Central memory CD8-positive, alpha-beta T cell (primary cell): Measurements from ENCODE around the gene RTP1.
"Not testable (repeated sequence)": the region's sequence is repeated elsewhere in the genome, so short reads cannot be mapped to it uniquely, and the experiment has no call there.

Source experiments
- ATAC-seq: fragments of 150-1000 bp; cut with Tn5 transposase; replicated peaks from 2 replicates; pipeline ENCODE4 v1.10.0; 2022; ENCODE audit warnings: mild to moderate bottlenecking, moderate FRiP score, moderate number of reproducible peaks; ENCODE audit not compliant: poor library complexity, severe bottlenecking; ENCODE audit errors: extremely low read depth
- DNase-seq, 2 donors: peaks; one replicate each; pipeline ENCODE4 v3.0.0; 2021; ENCODE audit warnings: low spot score in 2 of 2
- H3K27ac Mint-ChIP-seq: one replicate; pipeline ENCODE4 v1.8.0; 2022; ENCODE audit warnings: low read depth, mild to moderate bottlenecking, moderate library complexity, mixed read lengths
- H3K27me3 Mint-ChIP-seq: one replicate; pipeline ENCODE4 v1.8.0; 2022; ENCODE audit warnings: mixed read lengths
- H3K36me3 Mint-ChIP-seq: one replicate; pipeline ENCODE4 v1.8.0; 2022; ENCODE audit warnings: mild to moderate bottlenecking, moderate library complexity, mixed read lengths; ENCODE audit not compliant: insufficient read depth
- H3K4me1 Mint-ChIP-seq: one replicate; pipeline ENCODE4 v1.8.0; 2022; ENCODE audit warnings: mixed read lengths
- H3K4me3 Mint-ChIP-seq: one replicate; pipeline ENCODE4 v1.8.0; 2022; ENCODE audit warnings: mild to moderate bottlenecking, moderate library complexity, mixed read lengths
- H3K9me3 Mint-ChIP-seq: one replicate; pipeline ENCODE4 v1.8.0; 2022; ENCODE audit warnings: mixed read lengths

RTP1 gene, protein sequence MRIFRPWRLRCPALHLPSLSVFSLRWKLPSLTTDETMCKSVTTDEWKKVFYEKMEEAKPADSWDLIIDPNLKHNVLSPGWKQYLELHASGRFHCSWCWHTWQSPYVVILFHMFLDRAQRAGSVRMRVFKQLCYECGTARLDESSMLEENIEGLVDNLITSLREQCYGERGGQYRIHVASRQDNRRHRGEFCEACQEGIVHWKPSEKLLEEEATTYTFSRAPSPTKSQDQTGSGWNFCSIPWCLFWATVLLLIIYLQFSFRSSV

DNA sequence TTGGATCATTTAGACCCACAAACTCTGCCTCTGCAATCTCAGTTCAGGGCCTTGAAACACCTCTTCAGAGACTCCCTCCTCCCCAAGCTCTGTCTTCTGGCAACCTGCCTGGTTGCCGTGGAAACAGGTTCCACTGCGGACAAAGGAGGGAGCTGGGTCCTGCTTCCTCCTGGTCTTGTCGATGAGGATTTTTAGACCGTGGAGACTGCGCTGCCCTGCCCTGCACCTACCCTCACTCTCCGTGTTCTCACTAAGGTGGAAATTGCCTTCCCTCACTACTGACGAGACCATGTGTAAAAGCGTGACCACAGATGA, at the start of gene RTP1:
RTP1 (plus strand) TSS at position 152 of the 315 bp plus-strand sequence; CDS start at position 182, 30 bp downstream.
- Mint-ChIP-seq H3K4me3 (no peak within 1 kb of the TSS), H3K36me3 (no peaks in the 10 kb centered on the region), H3K9me3 (no peaks in the 10 kb centered on the region), H3K27ac (no peak within 1 kb of the TSS), H3K4me1 (no peaks in the 10 kb centered on the region), H3K27me3 (peaks cover 47% of the 10 kb centered on the region)
- ATAC-seq (no peak), DNase-seq (no peak)

DNA sequence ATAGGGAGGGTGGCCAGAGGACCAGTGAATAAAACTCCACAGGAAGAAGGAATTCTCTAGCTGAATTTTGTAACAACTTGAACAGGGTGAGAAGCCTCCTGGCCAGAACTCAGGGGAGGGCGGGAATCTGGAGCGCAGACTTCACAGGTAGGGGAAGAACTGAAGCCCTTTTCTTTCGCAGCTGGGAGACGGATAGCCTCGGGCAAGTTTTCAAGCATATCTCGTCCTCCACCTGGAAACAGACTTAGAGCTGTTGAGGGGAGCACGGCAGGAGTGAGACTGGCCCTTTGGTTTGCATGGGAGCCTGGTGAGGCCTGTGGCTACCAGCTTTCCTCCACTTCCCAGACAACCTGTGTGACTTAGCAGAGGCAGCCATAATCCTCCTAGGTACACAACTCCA, 47.1 kb upstream of the RTP1 start:
- Mint-ChIP-seq H3K9me3 (no peaks in the 10 kb centered on the region), H3K27ac (no peak overlapping the region), H3K36me3 (peaks cover 1% of the 10 kb centered on the region), H3K4me1 (peaks cover 6% of the 10 kb centered on the region), H3K27me3 (peaks cover 36% of the 10 kb centered on the region), H3K4me3 (no peak overlapping the region)
- no peak for ATAC-seq
- DNase-seq, result no peak

DNA sequence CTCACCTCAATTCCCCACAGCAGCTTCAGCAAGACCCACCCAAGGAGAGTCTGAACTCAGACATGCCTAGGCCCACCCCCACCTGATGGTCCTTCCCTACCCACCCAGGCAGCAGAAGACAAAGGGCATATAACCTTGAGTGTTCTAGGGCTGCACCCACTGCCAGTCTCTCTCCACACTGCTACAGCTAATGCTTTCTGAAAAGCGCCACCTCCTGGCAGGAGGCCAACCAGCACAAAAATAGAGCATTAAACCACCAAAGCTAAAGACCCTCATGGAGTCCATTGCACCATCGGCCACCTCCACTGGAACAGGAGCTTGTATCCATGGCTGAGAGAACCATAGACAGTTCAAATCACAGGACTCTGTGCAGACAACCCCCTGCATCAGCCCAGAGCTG, 46.7 kb upstream of the RTP1 start:
- Mint-ChIP-seq H3K9me3 (no peaks in the 10 kb centered on the region), H3K27me3 (peaks cover 36% of the 10 kb centered on the region), H3K4me1 (peaks cover 6% of the 10 kb centered on the region), H3K27ac (no peak overlapping the region), H3K4me3 (no peak overlapping the region), H3K36me3 (peaks cover 1% of the 10 kb centered on the region)
- DNase-seq (peak; percentile 44 to 55), ATAC-seq (no peak)

DNA sequence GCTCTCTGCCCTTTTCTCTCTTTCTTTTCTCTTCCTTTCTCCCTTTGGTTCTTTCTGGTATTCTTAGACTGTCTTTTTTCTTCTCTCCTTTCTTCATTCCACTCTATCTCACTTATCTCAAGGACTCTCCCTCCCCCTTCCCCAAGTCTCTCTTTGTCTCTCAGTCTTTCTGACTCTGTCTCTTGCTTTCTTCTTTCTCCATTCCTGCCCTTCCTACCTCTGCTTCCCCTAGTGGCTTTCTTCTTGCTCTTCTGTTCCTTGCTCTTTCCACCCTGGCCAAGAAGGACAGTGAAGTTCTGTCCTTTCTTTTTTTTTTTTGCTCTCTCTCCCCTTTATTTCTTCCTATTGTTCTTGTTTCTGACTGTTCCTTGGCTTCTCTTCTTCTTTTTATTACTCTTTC, 35.7 kb upstream of the RTP1 start:
- ATAC-seq (no peak), DNase-seq (no peak)
- H3K27ac Mint-ChIP-seq, result no peak overlapping the region
- H3K36me3 Mint-ChIP-seq, result no peaks in the 10 kb centered on the region
- peaks cover 16% of the 10 kb centered on the region for H3K27me3 Mint-ChIP-seq
- H3K4me3 Mint-ChIP-seq, result no peak overlapping the region
- no peaks in the 10 kb centered on the region for H3K4me1 Mint-ChIP-seq
- no peaks in the 10 kb centered on the region for H3K9me3 Mint-ChIP-seq

DNA sequence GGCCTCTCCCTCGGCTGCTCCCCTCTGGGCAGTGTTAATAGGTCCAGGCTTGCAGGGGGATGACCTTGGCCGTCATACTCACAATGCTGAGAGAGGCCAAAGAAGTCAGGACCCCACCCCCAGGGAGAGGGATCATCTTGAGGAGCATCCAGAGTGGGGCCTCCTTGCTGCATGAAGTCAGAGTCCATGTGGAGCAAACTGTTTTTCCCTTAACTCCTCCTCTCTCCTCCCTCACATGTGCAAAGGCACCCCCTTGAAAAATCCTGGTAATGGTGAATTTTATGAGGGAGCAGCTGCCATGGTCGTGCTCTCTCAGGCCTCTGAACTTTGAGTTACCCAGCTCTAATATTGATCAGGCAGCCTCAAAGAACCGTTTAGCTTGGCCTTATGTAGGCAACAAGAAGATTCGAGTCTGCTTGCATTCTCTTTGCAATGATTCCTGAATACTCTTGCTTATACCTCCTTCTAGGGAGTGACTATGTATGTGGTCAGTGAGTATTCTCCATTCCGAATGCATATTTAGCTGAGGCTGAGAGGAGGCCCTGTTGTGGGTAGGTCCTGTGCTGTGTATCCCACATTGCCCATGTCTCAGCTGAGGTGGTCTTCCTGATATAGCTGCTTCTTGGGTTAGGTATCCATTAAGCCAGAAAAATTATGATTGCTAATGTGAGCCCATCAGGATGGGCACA, 34.9 kb upstream of the RTP1 start:
- H3K4me3 Mint-ChIP-seq, result no peak overlapping the region
- no peak for ATAC-seq
- H3K9me3 Mint-ChIP-seq, result no peaks in the 10 kb centered on the region
- no peak for DNase-seq
- H3K27ac Mint-ChIP-seq, result no peak overlapping the region
- H3K36me3 Mint-ChIP-seq, result no peaks in the 10 kb centered on the region
- no peaks in the 10 kb centered on the region for H3K4me1 Mint-ChIP-seq
- peaks cover 16% of the 10 kb centered on the region for H3K27me3 Mint-ChIP-seq

DNA sequence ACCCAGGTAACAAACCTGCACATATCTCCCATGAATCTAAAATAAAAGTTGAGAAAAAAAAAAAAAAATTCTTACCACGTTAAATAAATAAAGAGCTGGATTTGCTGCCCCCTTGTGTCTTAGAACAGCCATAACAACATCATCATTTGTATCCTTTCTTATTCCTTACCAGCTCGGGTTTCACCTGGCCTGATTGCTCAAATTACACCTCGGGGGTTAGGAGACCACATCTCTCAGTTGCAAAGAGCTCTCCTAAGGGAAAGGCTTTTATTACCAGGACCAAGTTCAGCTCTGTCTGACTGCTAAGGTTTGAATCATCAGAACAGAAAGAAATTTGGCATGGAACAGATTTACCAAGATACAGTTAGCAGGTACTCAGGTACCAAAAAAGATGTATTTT, 32.1 kb upstream of the RTP1 start:
- Mint-ChIP-seq H3K9me3 (no peaks in the 10 kb centered on the region), H3K36me3 (no peaks in the 10 kb centered on the region), H3K27ac (no peak overlapping the region), H3K27me3 (peaks cover 16% of the 10 kb centered on the region), H3K4me3 (no peak overlapping the region), H3K4me1 (no peaks in the 10 kb centered on the region)
- DNase-seq, result peak in 1 of 2 donors; percentile 32
- ATAC-seq, result peak; percentile 36

DNA sequence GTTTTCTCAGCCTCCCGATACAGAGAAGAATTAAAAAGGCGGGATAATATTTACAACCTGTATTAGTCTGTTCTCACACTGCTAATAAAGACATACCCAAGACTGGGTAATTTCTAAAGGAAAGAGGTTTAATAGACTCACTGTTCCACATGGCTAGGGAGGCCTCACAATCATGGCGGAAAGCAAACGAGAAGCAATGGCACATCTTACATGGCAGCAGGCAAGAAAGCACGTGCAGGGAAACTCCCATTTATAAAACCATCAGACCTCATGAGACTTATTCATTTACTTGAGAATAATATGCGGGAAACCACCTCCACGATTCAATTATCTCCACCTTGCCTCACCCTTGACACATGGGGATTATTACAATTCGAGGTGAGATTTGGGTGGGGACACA, 30.5 kb upstream of the RTP1 start:
- H3K27ac Mint-ChIP-seq, result no peak overlapping the region

DNA sequence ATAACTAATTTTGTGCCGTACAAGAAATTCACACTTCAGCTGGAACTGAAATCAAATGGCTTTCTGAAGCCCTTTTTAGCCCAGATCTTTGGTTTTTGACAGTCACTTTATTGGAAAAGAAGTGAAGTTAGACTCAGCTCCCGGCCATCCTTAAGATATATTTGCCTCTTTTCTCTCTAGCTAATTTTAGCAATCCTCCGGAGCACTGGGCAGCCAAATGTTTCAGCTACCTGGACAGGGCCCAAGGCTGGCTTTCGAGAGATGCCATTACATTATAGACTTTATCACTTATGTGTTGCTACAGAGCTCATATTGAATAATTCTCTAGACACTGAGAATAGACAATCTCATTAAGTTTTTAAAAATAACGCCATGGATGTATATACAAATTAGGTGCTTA, 29.5 kb upstream of the RTP1 start:
- no peaks in the 10 kb centered on the region for H3K27me3 Mint-ChIP-seq
- H3K4me1 Mint-ChIP-seq, result no peaks in the 10 kb centered on the region
- no peaks in the 10 kb centered on the region for H3K36me3 Mint-ChIP-seq
- no peak overlapping the region for H3K27ac Mint-ChIP-seq
- DNase-seq (no peak), ATAC-seq (no peak)
- no peaks in the 10 kb centered on the region for H3K9me3 Mint-ChIP-seq
- no peak overlapping the region for H3K4me3 Mint-ChIP-seq

More for the DNA sequence above, 30.5 kb upstream of the RTP1 start:
- no peak for DNase-seq
- peaks cover 6% of the 10 kb centered on the region for H3K27me3 Mint-ChIP-seq
- no peaks in the 10 kb centered on the region for H3K4me1 Mint-ChIP-seq
- H3K36me3 Mint-ChIP-seq, result no peaks in the 10 kb centered on the region
- H3K9me3 Mint-ChIP-seq, result no peaks in the 10 kb centered on the region
- no peak overlapping the region for H3K4me3 Mint-ChIP-seq
- ATAC-seq, result no peak

DNA sequence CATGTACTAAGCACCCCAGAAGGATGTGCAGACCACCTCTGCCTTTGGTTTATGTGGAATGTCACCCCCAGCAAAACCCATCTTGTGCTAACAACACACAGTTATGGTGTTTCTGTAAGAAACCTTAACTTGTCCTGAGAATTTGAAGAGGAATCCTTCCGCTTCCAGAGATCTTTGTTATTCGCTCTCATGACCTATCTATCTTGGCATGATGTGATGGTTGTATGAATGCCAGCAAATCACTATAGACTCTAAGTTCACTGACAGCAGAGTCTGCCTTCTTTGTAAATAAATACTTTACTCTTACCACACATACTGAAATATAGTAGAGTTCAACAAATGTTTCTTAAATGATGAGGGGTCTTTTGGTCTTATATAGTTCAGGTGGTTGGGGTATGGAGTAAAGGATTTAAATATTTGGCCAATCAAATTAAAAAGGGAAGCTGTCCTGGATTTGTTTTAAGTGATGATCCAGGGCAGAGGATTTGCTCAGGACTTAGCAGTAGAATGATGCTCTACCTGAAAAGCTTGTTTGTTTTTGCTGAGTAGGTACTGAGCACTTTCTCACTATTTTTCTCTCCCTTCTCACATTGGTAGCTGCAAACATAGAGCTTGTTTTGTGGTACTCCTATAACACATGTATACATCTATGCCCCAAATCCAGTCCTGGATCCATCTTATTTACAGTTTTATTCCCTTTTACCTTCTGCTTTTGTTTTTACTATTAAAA, 27.9 kb upstream of the RTP1 start:
- DNase-seq, result no peak
- no peaks in the 10 kb centered on the region for H3K36me3 Mint-ChIP-seq
- H3K4me1 Mint-ChIP-seq, result no peaks in the 10 kb centered on the region
- H3K4me3 Mint-ChIP-seq, result no peak overlapping the region
- H3K27me3 Mint-ChIP-seq, result no peaks in the 10 kb centered on the region
- no peaks in the 10 kb centered on the region for H3K9me3 Mint-ChIP-seq
- no peak overlapping the region for H3K27ac Mint-ChIP-seq
- ATAC-seq, result no peak

DNA sequence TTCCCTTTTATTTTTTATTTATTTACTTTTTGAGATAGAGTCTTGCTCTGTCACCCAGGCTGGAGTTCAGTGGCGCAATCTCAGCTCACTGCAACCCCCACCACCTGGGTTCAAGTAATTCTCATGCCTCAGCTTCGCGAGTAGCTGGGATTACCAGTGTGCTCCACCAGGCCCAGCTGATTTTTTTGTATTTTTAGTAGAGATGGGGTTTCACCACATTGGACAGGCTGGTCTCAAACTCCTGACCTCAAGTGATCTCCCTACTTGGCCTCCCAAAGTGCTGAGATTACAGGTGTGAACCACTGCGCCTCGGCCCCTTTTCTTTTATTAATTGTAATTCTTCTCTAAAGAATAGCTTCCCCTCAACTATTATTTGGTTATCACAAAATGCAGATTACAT, 26.4 kb upstream of the RTP1 start:
- H3K4me1 Mint-ChIP-seq, ATAC-seq, H3K27me3 Mint-ChIP-seq, H3K27ac Mint-ChIP-seq, DNase-seq, H3K36me3 Mint-ChIP-seq, H3K9me3 Mint-ChIP-seq, H3K4me3 Mint-ChIP-seq: not testable (repeated sequence)

DNA sequence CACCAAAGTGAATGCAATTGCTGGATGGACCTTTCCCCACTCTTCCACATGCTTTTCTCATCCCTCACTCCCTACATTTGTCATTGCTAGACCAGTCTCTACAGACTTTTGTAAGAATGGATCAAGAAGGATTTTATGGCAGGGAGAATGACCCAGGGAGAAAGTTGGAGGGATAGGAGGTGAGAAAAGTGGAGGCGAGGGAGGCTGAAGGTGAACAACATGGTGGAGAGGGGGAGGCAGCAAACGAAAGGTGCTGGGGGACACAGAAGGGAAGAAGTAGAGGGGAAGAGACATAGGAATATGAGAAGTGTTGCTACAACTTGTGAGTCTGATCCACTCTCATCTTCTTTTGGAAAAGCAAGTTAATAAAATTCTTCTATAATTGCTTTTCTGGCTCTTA, 24.4 kb upstream of the RTP1 start:
- Mint-ChIP-seq H3K27me3 (peaks cover 13% of the 10 kb centered on the region), H3K36me3 (no peaks in the 10 kb centered on the region), H3K4me3 (no peak overlapping the region), H3K4me1 (no peaks in the 10 kb centered on the region), H3K9me3 (no peaks in the 10 kb centered on the region), H3K27ac (no peak overlapping the region)
- no peak for DNase-seq
- ATAC-seq, result no peak

DNA sequence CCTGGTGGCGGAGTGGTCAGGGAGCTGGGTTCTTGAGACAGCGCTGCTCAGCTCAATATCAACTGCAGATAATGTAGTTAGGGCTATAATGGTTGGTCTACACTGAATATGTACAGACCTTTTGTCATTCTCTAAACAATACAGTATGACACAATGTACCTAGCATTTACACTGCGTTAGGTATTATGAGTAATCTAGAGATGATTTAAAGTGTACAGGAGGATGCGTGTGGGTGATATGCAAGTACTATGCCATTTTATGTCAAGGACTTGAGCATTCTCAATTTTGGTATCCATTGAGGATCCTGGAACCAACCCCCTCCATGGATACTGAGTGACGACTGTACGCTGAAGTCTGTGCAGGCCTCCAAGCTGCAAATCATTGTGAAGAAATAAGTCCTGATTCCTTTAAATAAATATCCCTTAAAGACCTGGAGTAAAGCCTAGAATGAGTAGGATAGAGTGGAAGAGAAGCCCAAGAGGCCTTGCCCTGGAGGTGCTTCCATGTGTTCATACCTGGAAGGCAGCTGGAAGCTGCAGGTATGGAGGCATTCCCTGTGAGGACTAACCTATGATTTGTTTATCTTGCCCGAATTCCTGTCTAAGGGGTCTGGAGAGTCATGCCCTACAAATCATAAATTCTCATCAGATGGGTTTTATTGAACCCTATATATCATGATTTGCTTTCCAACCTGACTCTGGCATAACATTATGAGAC, 15.7 kb upstream of the RTP1 start:
- Mint-ChIP-seq H3K27ac (no peak overlapping the region), H3K4me1 (no peaks in the 10 kb centered on the region), H3K36me3 (no peaks in the 10 kb centered on the region), H3K9me3 (no peaks in the 10 kb centered on the region), H3K4me3 (no peak overlapping the region), H3K27me3 (peaks cover 63% of the 10 kb centered on the region)
- DNase-seq (no peak), ATAC-seq (no peak)
